Smooth muscle cell (in vitro differentiated cells): ENCODE data around the gene C11orf54. TPM values are rescaled to one million over a fixed set of nuclear protein-coding genes. Genes with fewer than 3 reads are reported as not detected.

Source experiments
- DNase-seq: peaks from one replicate; lab custom pipeline; 2025; ENCODE audit not compliant: unreplicated experiment; lab: John Stamatoyannopoulos, UW
- H2AFZ ChIP-seq: fragments of 200-600 bp; sonication (generic); 2 replicates; pipeline ENCODE4 v1.6.0; 2016; ENCODE audit warnings: antibody characterized with exemption, low read depth, mild to moderate bottlenecking
- H3F3A ChIP-seq: fragments of 200-600 bp; sonication (generic); 2 replicates; pipeline ENCODE4 v1.6.0; 2017; ENCODE audit warnings: antibody characterized with exemption, low read depth
- H3K27ac ChIP-seq: fragments of 200-600 bp; sonication (generic); 2 replicates; pipeline ENCODE4 v1.5.1; 2016; ENCODE audit warnings: low read depth, mild to moderate bottlenecking
- H3K27me3 ChIP-seq: fragments of 200-600 bp; sonication (generic); 2 replicates; pipeline ENCODE4 v1.6.1; 2016; ENCODE audit warnings: low read depth, mild to moderate bottlenecking
- H3K36me3 ChIP-seq: fragments of 200-600 bp; sonication (generic); 2 replicates; pipeline ENCODE4 v1.5.1; 2016; ENCODE audit warnings: low read depth
- H3K4me1 ChIP-seq: fragments of 200-600 bp; sonication (generic); 2 replicates; pipeline ENCODE4 v1.5.1; 2016; ENCODE audit warnings: low read depth
- H3K4me2 ChIP-seq: fragments of 200-600 bp; sonication (generic); 2 replicates; pipeline ENCODE4 v1.6.0; 2016; ENCODE audit warnings: mild to moderate bottlenecking
- H3K4me3 ChIP-seq: fragments of 200-600 bp; sonication (generic); 2 replicates; pipeline ENCODE4 v1.5.1; 2016; ENCODE audit warnings: mild to moderate bottlenecking
- H3K79me2 ChIP-seq: fragments of 200-600 bp; sonication (generic); 2 replicates; pipeline ENCODE4 v1.6.0; 2016; ENCODE audit warnings: low read depth, mild to moderate bottlenecking
- H3K9ac ChIP-seq: fragments of 200-600 bp; sonication (generic); 2 replicates; pipeline ENCODE4 v1.6.0; 2016; ENCODE audit warnings: low read depth
- H3K9me3 ChIP-seq: fragments of 200-600 bp; sonication (generic); replicated peaks from 2 replicates; pipeline ENCODE4 v1.5.1; 2016; ENCODE audit warnings: low read depth
- H4K20me1 ChIP-seq: fragments of 200-600 bp; sonication (generic); 2 replicates; pipeline ENCODE4 v1.6.0; 2016; ENCODE audit warnings: low read depth
- WGBS: methylation state at CpG from one replicate; pipeline ENCODE4 v1.1.7; 2016; ENCODE audit warnings: low lambda C conversion rate; 5-methylcytosine and 5-hydroxymethylcytosine counted together
- polyA plus RNA-seq: library from polyadenylated mRNA; unstranded; fragments of >200 nt; fragmentation: Nextera tagmentation; extraction: Ambion mirVana; gene quantifications from 2 replicates; pipeline ENCODE4 v1.2.1, GENCODE V29; 2016
- total RNA-seq: library from RNA; depleted of rRNA; stranded (reverse); fragments of >200 nt; gene quantifications from 2 replicates; pipeline ENCODE4 v1.2.3, GENCODE V29; 2014
- TF ChIP-seq, protein P1 (sequence below): fragments of 200-600 bp; sonication (generic); IDR thresholded peaks from 2 replicates; pipeline ENCODE4 v1.5.1; 2017; ENCODE audit warnings: borderline replicate concordance, mild to moderate bottlenecking, antibody characterized with exemption; ENCODE audit not compliant: insufficient read depth, poor library complexity, severe bottlenecking

The C11orf54 gene
- total and polyA plus RNA-seq, 2 experiments from 2014 or later, result 8.5 to 12.3 TPM

DNA sequence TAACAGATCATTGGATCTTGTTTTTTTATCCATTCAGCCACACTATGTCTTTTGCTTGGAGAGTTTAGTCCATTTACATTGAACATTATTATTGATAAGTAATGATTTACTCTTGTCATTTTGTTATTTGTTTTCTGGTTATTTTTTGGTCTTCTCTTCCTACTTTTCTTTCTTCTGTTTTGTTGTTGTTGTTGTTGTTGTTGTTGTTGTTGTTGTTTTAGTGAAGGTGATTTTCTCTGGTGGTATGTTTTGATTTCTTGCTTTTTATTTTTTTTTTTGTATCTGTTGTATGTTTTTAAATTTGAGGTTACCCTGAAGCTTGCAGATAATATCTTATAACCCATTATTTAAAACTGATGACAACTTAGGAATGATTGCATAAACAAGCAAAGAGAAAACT is 28.8 kb upstream of the C11orf54 start:
- TF ChIP-seq, protein P1, sequence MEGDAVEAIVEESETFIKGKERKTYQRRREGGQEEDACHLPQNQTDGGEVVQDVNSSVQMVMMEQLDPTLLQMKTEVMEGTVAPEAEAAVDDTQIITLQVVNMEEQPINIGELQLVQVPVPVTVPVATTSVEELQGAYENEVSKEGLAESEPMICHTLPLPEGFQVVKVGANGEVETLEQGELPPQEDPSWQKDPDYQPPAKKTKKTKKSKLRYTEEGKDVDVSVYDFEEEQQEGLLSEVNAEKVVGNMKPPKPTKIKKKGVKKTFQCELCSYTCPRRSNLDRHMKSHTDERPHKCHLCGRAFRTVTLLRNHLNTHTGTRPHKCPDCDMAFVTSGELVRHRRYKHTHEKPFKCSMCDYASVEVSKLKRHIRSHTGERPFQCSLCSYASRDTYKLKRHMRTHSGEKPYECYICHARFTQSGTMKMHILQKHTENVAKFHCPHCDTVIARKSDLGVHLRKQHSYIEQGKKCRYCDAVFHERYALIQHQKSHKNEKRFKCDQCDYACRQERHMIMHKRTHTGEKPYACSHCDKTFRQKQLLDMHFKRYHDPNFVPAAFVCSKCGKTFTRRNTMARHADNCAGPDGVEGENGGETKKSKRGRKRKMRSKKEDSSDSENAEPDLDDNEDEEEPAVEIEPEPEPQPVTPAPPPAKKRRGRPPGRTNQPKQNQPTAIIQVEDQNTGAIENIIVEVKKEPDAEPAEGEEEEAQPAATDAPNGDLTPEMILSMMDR, result no peak
- peaks cover 36% of the 10 kb centered on the region for H3K36me3 ChIP-seq
- DNase-seq, result no peak
- peaks cover 7% of the 10 kb centered on the region for H3K79me2 ChIP-seq
- H3K27ac ChIP-seq, result no peak overlapping the region
- no peaks in the 10 kb centered on the region for H4K20me1 ChIP-seq
- H3K4me1 ChIP-seq, result no peaks in the 10 kb centered on the region
- no peak overlapping the region for H3K4me3 ChIP-seq
- H3F3A ChIP-seq, result no peaks in the 10 kb centered on the region
- H3K4me2 ChIP-seq, result no peak overlapping the region
- H3K9ac ChIP-seq, result no peak overlapping the region
- no peak overlapping the region for H2AFZ ChIP-seq
- peaks cover 28% of the 10 kb centered on the region for H3K9me3 ChIP-seq
- no peaks in the 10 kb centered on the region for H3K27me3 ChIP-seq

DNA sequence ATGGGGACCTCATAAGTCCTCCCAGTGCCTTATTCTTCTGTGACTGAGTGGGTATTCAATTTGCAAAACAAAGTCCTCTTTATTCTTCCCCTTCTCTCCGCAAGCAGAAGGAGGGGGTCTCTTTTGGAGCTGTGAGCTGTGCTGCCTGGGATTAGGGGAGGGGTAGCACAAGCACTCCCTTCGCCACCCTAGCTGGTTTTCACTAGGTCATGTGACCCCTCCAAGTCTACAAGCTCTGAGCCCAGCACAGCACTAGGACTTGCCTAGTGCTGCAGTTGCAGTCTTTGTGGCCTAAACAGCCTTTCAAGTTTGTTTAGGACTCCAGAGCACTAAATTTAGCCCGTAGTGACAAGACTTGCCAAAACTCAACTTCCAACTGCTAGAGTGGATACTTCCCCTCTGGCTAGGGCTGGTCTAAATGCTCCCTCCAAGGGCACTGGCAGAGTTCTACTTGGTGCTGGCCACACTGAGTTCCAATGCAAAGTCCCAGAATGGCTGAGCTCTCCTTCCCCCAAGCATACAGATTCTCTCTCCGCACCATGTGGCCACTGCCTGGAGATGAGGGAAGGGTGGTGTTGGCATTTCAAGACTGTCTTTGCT is 25.6 kb upstream of the C11orf54 start:
- no peak overlapping the region for H3K4me2 ChIP-seq
- no peaks in the 10 kb centered on the region for H3K4me1 ChIP-seq
- no peak overlapping the region for H2AFZ ChIP-seq
- H3K27ac ChIP-seq, result no peak overlapping the region
- DNase-seq, result no peak
- TF ChIP-seq, protein P1, result no peak
- WGBS, result 100% methylated on average over 4 of the region's 4 CpGs
- H3K9ac ChIP-seq, result no peak overlapping the region
- H3K79me2 ChIP-seq, result peaks cover 2% of the 10 kb centered on the region
- H3K4me3 ChIP-seq, result no peak overlapping the region
- H3K9me3 ChIP-seq, result peaks cover 3% of the 10 kb centered on the region
- no peaks in the 10 kb centered on the region for H3K27me3 ChIP-seq
- H3F3A ChIP-seq, result no peaks in the 10 kb centered on the region
- peaks cover 7% of the 10 kb centered on the region for H3K36me3 ChIP-seq
- H4K20me1 ChIP-seq, result no peaks in the 10 kb centered on the region

DNA sequence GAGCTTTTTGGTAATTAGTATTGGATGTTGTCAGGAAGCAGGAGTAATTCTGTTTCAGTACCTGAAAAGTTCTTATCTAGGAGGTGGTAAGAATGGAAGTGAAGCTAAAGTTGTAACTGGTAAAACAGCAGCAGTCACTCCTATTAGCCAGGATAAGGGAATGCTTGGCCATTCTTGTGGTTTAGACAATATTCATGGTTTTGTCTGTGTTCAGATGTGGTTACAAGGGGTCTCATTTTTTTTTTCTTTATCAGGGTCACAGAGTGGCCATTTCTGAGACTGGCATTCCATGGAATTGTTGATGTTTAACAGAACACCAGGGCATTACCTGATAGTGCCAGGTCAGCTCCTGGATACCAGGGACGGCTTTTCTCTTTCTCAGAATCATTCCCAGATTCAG is 24.0 kb upstream of the C11orf54 start:
- H3K79me2 ChIP-seq, result no peaks in the 10 kb centered on the region
- H2AFZ ChIP-seq, result no peak overlapping the region
- H3K9ac ChIP-seq, result no peak overlapping the region
- TF ChIP-seq, protein P1, result no peak
- H3K27ac ChIP-seq, result no peak overlapping the region
- no peaks in the 10 kb centered on the region for H4K20me1 ChIP-seq
- H3K4me1 ChIP-seq, result no peaks in the 10 kb centered on the region
- no peak for DNase-seq
- no peak overlapping the region for H3K4me3 ChIP-seq
- H3K4me2 ChIP-seq, result no peak overlapping the region
- WGBS, result 91% methylated on average over 1 of the region's 1 CpG
- H3F3A ChIP-seq, result no peaks in the 10 kb centered on the region
- H3K9me3 ChIP-seq, result no peaks in the 10 kb centered on the region
- peaks cover 3% of the 10 kb centered on the region for H3K36me3 ChIP-seq
- no peaks in the 10 kb centered on the region for H3K27me3 ChIP-seq

DNA sequence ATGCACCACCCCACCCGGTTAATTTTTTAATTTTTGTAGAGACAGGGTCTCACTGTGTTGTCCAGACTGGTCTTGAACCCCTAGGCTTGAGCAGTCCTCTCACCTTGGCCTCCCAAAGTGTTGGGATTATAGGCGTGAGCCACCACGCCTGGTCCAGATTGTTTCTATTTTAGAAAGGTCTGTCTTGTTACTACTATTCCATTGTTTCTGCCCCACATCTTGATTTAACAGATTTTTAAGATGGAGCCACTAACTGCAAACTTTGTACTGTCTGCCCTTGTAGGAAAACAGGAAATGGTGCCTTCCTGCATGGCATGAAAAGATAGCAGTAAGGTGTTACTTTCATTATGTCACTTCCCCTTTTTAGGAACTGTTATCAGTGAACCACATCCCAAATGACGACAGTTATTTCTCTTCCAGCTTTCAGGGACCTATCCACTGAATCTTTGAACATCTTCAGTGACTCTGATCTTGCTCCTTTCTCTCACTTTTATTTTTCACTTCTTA is 23.4 kb upstream of the C11orf54 start:
- H3K4me3 ChIP-seq, result no peak overlapping the region
- no peaks in the 10 kb centered on the region for H3K9me3 ChIP-seq
- no peak overlapping the region for H3K27ac ChIP-seq
- peaks cover 3% of the 10 kb centered on the region for H3K36me3 ChIP-seq
- H3K9ac ChIP-seq, result no peak overlapping the region
- TF ChIP-seq, protein P1, result no peak
- WGBS, result 85% methylated on average over 4 of the region's 4 CpGs
- no peak overlapping the region for H2AFZ ChIP-seq
- H4K20me1 ChIP-seq, result no peaks in the 10 kb centered on the region
- DNase-seq, result no peak
- H3K4me2 ChIP-seq, result no peak overlapping the region
- H3F3A ChIP-seq, result no peaks in the 10 kb centered on the region
- no peaks in the 10 kb centered on the region for H3K4me1 ChIP-seq
- no peaks in the 10 kb centered on the region for H3K27me3 ChIP-seq
- H3K79me2 ChIP-seq, result no peaks in the 10 kb centered on the region
